VCaP (cell line): Measurements from ENCODE around the gene CAMTA1.

Experiments
- H3K27ac ChIP-seq: fragments of 450-650 bp; 2 replicates; pipeline ENCODE4 v1.5.1; 2017
- CTCF ChIP-seq: fragments of 450-650 bp; conservative IDR thresholded peaks from 2 replicates; pipeline ENCODE4 v1.5.1; 2017; ENCODE audit warnings: mild to moderate bottlenecking, moderate library complexity

The CAMTA1 gene

GRCh38 chr1:6998267-6998666 lies 213.0 kb downstream of the CAMTA1 start:
- TF ChIP-seq CTCF = peak; percentile 80
- H3K27ac ChIP-seq = peak overlapping the region; percentile 23; the same call in 1 of the 2 replicates

- TF ChIP-seq CTCF = no peak
- no peak overlapping the region for H3K27ac ChIP-seq
Measured at GRCh38 chr1:6999826-7000225, 214.6 kb downstream of the CAMTA1 start.

GRCh38 chr1:7000720-7001119 lies 215.5 kb downstream of the CAMTA1 start:
- TF ChIP-seq CTCF = no peak

GRCh38 chr1:7002728-7003127 lies 217.5 kb downstream of the CAMTA1 start:
- H3K27ac ChIP-seq = no peak overlapping the region
- no peak for TF ChIP-seq CTCF

More at GRCh38 chr1:7000720-7001119, 215.5 kb downstream of the CAMTA1 start:
- no peak overlapping the region for H3K27ac ChIP-seq

GRCh38 chr1:7003676-7004075 lies 218.4 kb downstream of the CAMTA1 start:
- TF ChIP-seq CTCF = no peak

GRCh38 chr1:7004181-7004580 lies 218.9 kb downstream of the CAMTA1 start:
- no peak for TF ChIP-seq CTCF
- H3K27ac ChIP-seq = no peak overlapping the region

More at GRCh38 chr1:7003676-7004075, 218.4 kb downstream of the CAMTA1 start:
- no peak overlapping the region for H3K27ac ChIP-seq

- no peak for TF ChIP-seq CTCF
Measured at GRCh38 chr1:7005762-7006161, 220.5 kb downstream of the CAMTA1 start.

More at GRCh38 chr1:7005762-7006161, 220.5 kb downstream of the CAMTA1 start:
- no peak overlapping the region for H3K27ac ChIP-seq
